COR-L47 (cell line): Measurements from ENCODE around the gene SPG11.
"Not testable (repeated sequence)": the region's sequence is repeated elsewhere in the genome, so short reads cannot be mapped to it uniquely, and the experiment has no call there.

ENCODE experiments used
- DNase-seq: peaks from one replicate; lab custom pipeline; 2025; lab: John Stamatoyannopoulos, UW

SPG11 gene

GRCh38 chr15:44606740-44607139 is 56.7 kb downstream of the SPG11 start:
- DNase-seq = no peak

- DNase-seq = no peak
These were observed 60.3 kb downstream of the SPG11 start for GRCh38 chr15:44603126-44603525.

- DNase-seq = no peak
These were observed 64.6 kb downstream of the SPG11 start for GRCh38 chr15:44598892-44599291.

- DNase-seq = no peak
These were observed 65.4 kb downstream of the SPG11 start for GRCh38 chr15:44598066-44598465.

- no peak for DNase-seq
These were observed 66.9 kb downstream of the SPG11 start for GRCh38 chr15:44596511-44597010.

- DNase-seq = no peak
These were observed 67.6 kb downstream of the SPG11 start for GRCh38 chr15:44595656-44596510.

- DNase-seq = no peak
These were observed 68.2 kb downstream of the SPG11 start for GRCh38 chr15:44595246-44595645.

- no peak for DNase-seq
These were observed 70.3 kb downstream of the SPG11 start for GRCh38 chr15:44593042-44593736.

- no peak for DNase-seq
These were observed 72.1 kb downstream of the SPG11 start for GRCh38 chr15:44591326-44591725.

- no peak for DNase-seq
These were observed 74.9 kb downstream of the SPG11 start for GRCh38 chr15:44588541-44588940.

GRCh38 chr15:44585633-44586032 is 77.8 kb downstream of the SPG11 start:
- no peak for DNase-seq

GRCh38 chr15:44584162-44584749 is 79.2 kb downstream of the SPG11 start:
- DNase-seq = no peak

- DNase-seq = no peak
These were observed 83.4 kb downstream of the SPG11 start for GRCh38 chr15:44580105-44580504.

- no peak for DNase-seq
These were observed 88.7 kb downstream of the SPG11 start for GRCh38 chr15:44574734-44575133.

- no peak for DNase-seq
These were observed 90.1 kb downstream of the SPG11 start for GRCh38 chr15:44573386-44573785.

- DNase-seq = no peak
These were observed 93.1 kb downstream of the SPG11 start for GRCh38 chr15:44570361-44570760.

- no peak for DNase-seq
These were observed 94.1 kb downstream of the SPG11 start for GRCh38 chr15:44569316-44569715.

- no peak for DNase-seq
These were observed 95.1 kb downstream of the SPG11 start for GRCh38 chr15:44568338-44568737.

- no peak for DNase-seq
These were observed 97.3 kb downstream of the SPG11 start for GRCh38 chr15:44566155-44566540.

- DNase-seq = no peak
These were observed 97.9 kb downstream of the SPG11 start for GRCh38 chr15:44565387-44566154.

GRCh38 chr15:44560926-44561325 is 102.5 kb downstream of the SPG11 start:
- DNase-seq = not testable (repeated sequence)
